GM19452 (cell line): ENCODE data around the gene WDR88.
"Not testable (repeated sequence)": the region's sequence is repeated elsewhere in the genome, so short reads cannot be mapped to it uniquely, and the experiment has no call there.

ENCODE experiments used
- ATAC-seq: cut with Tn5 transposase; IDR thresholded peaks from one replicate; pipeline ENCODE4 v1.9.1; 2021; ENCODE audit not compliant: unreplicated experiment

WDR88 gene

DNA sequence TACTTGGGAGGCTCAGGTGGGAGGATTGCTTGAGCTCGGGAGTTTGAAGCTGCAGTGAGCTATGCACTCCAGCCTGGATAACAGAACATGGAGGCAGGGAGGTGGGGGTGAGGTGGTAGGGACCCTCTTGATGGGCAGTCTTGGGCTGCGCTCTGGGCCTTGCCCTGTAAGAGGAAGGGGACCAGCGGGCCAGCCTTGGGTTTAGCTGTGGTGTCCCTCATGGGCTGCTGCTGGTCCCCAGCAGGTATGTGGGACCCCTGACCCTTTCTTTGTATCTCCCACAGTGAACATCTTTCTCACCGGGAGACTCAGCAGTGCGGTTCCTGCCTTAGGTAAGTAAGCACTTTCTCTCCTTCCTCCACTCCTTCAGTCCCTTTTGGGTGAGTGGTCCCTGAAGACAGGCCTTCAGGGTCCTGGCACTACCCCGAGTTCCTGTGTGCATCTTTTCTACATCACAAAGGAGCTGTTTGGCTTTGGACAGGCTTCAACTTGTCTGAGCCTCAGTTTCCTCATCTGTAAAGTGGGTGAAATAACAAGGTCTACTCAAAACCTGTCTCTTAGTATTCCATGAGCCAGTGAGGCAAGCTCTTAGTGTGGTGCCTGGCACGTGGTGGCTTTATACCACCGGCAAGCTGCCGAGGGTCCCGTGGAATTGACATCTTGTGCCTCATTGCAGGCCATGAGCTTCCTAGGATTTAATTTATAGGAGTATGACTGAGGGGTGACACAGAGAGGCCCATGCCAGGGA is 64.7 kb downstream of the WDR88 start:
- no peak for ATAC-seq

DNA sequence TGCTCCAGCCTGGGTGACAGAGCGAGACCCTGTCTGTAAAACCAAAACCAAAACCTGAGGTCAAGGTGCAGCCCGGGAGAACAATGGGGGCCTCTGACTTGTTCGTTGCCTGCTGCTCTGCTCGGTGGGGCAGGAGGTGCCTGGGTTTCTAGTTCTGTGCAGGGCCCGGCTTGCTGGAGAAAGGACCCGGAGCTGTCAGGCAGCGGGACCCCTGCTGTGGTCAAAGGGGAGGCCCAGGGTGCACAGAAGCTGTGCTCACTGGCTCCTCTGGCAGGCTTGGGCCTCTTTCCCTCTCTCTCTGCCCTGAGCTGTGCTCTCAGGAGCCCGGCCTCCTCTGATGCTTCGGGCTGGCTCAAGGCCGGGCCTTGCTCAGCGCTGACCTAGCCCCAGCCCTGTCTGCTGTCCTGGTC is 65.7 kb downstream of the WDR88 start:
- no peak for ATAC-seq

DNA sequence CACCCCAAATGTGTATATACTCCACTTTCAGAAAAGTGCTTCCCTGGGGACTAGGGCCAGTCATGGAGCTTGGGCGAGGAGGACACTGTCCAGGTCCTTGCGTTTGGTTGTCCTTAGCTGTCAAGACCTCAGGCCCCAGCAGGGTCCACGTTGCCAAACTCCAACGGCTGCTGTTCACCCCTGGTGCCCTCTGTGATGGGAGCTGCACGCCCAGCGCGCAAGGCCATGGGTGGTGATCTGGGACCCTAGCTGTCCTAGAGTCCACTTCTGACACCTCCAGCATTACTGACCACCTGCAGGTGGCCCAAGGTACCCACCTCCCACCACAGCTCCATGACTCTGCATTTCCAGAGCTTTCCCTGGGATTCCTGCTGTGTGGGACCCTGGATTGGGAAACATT is 66.3 kb downstream of the WDR88 start:
- no peak for ATAC-seq

DNA sequence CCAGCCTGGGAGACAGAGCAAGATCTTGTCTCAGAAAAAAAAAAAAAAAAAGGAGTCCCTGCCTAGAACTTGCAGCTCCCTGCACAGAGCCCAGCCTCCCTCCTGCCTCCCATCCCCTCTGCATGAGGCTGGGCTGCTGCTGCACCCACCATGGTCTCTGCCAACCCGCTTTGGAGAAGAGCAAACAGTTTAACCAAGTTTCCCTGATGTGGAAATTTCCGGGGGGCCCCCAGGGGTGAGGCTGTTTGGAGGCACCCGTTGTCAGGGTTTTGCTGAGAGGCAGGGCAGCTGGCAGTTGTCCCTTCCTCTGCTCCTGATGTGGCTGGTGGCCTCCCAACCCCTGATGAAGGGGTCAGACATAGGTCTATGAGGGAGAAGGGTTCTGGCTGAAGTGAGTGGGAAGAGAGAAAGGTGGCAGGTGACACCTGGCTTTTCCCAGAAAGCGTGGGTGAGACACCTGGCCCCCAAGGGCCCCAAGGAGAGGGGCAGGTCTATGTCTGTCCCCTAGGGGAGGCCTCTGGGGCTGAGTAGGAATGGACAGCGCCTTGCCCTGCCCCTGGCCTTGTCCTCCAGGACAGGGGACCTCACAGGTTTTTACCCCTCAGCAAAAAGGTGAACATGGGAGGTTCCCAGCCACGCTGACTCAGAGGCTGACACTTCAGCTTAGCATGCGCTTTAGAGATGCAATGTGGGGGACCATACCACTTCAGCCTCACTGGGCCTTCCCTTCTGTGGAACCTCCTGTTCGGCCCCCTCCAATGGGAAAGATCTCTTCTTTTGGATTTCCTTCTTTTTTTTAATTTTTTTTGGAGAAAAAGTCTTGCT is 67.7 kb downstream of the WDR88 start:
- no peak for ATAC-seq

DNA sequence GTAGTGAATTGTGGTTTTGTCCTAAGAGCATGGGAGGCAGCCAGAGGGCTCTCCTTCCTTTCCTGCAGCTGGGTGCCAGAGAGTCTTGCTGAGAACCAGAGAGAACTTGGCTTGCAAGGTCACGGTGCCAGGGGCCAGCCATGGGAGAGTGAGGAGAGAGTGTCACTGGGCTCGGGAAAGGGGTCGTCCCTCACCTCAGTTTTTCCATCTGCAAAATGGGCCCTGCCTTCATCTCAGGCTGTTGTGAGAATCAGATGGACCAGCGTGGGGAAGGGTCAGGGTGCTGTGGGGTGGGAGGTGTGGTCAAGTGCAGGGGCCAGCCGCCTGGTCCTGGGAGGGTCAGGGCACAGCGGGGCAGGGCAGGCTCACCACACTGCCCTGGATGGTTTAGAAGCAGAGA is 69.6 kb downstream of the WDR88 start:
- no peak for ATAC-seq

DNA sequence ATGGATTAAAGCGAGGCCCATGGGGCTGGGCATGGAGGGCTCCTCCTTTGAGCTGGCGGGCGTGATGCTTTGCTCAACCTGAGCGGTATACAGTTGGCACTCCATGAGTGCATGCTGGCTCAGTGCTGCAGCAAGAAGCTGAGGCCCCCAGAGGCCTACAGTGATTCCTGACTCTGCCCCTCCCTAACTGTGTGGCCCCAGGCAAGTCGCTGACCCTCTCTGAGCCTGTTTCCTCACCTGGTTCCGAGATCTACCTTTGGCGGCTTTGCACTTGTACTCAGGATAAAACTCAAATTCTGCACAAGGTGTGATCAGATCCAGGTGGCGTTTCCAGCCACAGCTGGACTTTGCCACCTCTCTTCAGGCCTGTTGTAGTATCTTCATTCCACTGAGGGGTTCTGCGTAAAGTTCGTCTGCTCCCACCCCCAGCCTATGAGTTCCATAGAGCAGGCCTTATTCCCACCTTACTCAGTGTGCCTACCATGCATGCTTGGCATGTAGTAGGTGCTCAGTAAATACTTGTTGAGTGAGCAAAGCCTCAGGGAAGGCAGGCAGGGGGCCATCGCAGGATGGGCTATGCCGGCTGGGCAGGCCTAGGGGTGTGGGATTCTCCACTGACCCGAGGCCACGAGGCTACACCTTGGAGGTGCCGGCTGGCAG is 70.1 kb downstream of the WDR88 start:
- no peak for ATAC-seq

DNA sequence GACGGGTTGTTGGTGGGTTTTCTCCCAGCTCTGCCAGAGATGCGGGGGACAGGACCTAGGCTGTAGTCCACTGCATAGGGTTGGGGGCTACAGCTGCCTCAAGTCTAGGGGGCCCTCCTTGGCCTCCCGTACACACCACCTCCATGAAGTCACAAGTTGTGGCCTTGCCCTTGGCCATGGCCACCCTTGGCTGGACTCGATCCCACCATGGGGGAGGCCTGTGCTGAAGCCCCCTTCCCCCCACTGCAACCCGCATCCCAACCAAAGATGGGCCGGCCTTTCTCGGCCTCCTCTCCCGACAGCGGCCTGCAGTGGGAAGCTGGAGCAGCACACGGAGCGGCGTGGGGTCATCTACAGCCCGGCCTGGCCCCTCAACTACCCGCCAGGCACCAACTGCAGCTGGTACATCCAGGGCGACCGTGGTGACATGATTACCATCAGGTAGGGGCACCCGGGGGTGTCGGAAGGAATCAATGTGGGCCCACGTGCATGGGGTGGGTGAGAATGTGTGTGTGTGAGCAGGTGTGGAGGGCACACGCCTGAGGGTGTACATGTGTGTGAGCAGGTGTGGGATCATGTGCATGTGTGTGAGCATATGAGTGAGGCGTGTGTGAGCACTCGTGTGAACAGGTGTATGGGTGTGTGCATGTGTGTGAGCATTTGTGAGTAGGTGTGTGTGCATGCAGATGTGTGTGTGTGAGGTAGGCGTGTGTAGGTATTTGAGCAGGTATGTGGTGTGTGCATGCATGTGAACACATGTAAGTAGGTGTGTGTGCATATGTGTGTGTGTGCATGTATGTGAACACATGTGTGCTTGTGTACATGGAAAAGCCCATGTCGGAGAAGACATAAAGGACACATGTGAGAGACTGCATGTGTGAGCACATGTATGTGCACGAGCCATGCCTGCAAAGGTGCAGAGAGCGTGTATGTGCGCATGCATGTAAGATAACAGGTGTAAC is 70.9 kb downstream of the WDR88 start:
- no peak for ATAC-seq

DNA sequence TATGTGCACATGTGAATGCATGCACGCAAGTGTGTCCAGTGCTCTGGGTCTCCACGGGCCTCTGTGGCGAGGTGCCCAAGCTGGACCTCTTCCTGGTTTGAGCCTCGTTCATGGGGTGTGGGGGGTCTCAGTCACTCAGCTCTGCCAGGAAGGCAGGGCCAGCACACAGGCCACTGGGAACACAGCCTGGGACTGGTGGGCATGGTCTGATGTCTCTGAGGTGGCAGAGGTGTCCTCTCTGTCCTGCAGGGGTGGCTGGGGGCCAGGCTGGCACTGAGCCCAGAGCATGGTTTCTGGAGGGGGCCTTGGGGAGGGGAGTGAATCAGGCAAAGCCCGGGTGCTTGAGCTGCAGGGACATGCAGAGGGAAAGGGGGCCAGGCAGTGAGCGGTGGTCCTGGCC is 71.6 kb downstream of the WDR88 start:
- no peak for ATAC-seq

DNA sequence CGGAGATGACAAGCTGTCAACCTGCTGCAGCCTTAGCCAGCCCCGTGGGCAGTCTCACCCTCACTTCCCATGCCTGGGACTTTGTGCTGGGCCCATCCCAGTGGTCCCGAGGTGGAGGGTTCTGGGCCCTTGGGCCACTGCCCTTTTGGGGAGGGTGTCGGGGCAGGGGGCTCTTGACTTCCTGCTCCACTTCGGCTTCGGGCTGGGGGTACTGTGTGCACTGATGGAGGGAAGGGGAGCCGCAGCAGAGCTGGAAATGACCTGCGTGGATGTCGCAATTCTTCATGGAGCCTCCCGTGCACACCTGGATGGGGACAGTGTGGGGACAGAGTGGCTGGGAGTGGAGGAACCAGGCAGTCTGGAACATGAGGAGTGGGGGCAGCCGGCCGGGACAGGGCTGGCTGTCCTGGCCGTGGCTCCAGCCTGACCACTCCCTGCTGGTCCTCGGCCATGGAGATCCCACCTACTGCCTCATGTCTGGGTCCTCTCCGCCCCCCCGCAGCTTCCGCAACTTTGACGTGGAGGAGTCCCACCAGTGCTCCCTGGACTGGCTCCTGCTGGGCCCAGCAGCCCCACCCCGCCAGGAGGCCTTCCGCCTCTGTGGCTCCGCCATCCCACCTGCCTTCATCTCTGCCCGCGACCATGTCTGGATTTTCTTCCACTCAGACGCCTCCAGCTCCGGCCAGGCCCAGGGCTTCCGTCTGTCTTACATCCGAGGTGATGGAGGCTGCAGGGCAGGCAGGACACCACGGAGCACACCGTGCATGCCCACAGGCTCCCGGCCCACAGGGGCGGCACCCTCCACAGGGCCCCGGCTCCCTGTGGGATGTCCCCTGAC is 72.4 kb downstream of the WDR88 start:
- no peak for ATAC-seq

DNA sequence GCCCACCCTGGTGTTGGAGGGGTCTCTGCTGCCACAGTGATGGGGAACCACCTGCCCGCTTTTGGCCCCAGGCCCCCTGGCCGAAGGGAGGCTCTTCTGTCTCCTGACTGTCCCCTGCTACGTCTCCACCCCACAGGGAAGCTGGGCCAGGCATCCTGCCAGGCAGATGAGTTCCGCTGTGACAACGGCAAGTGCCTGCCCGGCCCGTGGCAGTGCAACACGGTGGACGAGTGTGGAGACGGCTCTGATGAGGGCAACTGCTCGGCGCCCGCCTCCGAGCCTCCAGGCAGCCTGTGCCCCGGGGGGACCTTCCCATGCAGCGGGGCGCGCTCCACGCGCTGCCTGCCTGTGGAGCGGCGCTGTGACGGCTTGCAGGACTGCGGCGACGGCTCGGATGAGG is 73.2 kb downstream of the WDR88 start:
- ATAC-seq = no peak

DNA sequence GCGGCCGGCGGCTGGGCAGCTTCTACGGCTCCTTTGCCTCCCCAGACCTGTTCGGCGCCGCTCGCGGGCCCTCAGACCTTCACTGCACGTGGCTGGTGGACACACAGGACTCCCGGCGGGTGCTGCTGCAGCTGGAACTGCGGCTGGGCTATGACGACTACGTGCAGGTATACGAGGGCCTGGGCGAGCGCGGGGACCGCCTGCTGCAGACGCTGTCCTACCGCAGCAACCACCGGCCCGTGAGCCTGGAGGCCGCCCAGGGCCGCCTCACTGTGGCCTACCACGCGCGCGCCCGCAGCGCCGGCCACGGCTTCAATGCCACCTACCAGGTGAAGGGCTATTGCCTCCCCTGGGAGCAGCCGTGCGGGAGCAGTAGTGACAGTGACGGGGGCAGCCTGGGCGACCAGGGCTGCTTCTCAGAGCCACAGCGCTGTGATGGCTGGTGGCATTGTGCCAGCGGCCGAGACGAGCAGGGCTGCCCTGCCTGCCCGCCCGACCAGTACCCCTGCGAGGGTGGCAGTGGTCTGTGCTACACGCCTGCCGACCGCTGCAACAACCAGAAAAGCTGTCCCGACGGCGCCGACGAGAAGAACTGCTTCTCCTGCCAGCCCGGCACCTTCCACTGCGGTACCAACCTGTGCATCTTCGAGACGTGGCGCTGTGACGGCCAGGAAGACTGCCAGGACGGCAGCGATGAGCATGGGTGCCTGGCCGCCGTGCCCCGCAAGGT is 73.8 kb downstream of the WDR88 start:
- no peak for ATAC-seq

DNA sequence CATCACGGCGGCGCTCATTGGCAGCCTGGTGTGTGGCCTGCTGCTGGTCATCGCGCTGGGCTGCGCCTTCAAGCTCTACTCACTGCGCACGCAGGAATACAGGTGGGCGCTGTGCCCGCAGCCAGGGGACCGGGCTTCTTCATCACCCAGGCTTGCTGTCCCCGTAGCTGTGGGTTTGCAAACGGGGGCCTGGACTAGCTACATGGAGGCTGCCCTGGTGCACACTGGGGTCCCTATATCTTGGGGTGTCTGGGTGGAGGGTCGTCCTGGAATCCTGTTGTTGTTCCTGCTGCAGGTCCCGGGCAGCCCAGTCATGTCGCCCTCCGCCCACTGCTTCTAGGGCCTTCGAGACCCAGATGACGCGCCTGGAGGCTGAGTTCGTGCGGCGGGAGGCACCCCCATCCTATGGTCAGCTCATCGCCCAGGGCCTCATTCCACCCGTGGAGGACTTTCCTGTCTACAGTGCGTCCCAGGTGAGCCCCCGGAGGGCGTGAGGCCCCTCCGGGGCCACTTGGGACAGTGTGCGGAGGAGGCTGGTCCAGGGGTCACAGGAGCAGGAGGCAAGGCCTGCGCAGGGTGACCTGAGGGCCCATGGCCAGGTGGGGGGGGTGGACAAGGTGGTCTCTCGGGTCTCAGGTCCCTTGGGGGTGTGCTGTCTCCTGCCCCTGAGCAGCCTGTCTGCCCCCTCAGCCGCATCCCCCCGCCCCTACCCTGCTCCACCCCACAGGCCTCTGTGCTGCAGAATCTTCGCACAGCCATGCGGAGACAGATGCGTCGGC is 74.5 kb downstream of the WDR88 start:
- ATAC-seq = no peak

DNA sequence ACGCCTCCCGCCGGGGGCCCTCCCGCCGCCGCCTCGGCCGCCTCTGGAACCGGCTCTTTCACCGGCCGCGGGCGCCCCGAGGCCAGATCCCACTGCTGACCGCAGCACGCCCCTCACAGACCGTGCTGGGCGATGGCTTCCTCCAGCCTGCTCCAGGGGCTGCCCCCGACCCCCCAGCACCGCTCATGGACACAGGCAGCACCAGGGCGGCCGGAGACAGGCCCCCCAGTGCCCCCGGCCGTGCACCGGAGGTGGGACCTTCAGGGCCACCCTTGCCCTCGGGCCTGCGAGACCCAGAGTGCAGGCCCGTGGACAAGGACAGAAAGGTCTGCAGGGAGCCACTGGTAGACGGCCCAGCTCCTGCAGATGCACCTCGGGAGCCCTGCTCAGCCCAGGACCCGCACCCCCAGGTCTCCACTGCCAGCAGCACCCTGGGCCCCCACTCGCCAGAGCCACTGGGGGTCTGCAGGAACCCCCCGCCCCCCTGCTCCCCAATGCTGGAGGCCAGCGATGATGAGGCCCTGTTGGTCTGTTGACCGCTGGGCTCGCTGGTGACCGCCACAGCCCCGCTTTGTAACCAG is 75.2 kb downstream of the WDR88 start:
- ATAC-seq = no peak

DNA sequence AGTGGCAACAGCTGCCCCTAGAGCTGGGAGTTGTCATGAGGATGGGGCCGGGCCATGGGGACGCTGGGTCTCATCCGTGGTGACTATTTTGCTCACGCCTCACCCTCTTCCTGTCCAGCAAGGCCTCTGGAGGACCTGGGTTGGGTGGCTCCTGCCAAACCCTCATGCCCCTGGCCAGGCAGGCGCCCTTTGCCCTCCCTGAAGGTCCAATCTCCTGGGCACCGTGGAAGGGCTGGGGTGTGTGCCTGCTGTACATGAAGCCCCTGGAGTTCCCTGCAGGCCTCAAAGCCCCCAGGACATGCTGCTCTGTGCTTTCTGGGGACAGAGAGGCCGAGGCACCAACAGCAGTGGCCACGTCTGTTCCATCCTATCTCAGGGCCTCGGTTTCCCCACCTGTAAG is 76.0 kb downstream of the WDR88 start:
- ATAC-seq = no peak

DNA sequence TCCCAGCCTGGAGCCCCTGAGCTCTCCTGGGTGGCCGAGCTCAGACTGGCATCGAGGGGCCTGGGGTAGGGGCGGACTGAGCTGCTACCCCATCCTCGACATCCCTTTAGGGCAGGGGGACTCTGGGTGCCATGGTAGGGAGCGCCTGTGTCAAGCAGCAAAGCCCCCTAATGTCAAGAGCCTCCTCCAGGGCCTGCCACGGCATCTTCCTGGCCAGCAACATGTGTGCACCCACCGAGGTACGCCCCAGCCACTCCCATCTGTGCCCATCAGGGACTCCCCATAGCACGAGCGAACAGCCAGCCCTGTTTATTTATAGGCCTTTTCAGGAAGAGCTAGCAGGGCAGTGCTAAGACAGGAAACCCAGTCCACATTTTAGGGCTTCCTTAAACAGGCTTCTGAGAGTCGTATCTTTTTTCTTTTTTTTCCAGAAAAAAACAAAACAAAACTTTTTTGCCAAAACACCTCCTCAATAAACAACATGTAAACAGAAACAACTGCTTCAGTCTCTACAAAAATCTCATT is 76.5 kb downstream of the WDR88 start:
- no peak for ATAC-seq

DNA sequence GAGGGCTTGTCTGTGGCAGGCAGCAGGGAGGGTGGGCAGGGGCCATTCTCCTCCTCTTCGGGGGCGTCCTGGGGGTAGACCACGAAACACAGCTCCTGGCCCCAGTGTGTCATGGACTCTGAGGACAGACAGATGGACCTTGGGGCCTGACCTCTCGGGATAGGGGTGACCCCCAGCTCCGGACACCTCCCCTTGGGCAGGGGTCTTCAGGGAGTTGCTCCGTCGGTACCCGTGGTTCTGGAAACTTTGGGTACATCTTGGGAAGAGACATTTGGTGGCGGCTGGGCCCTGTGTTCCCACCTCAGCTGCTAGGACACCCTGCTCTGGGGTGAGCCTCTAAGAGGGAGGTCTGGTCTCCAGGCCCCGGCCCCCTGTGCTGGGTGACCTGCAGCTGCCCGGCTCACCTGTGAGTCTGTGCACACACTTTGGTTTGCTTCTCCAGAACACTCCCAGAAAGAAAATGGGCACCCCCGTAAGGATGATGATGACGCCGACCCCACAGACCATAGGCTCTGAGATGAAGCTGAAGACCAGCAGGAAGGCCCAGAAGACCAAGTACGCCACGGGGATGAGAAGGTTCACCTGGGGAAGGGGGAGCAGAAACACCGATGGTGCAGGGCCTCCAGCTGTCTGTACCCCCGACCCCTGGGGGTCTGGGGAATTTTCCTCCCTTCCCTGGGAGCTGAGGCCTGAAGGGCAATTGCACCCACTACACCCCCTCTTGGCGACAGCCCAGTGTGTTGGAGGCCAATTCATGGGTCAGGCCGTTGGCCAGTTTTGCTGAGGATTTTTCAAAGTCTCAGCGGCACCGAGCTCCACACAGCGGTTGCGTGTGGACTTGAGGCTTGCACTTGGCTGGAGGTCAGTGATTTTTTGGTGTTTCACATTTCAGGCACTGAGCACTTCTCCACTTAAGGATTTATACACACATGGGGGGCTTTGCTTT is 77.3 kb downstream of the WDR88 start:
- ATAC-seq = no peak

DNA sequence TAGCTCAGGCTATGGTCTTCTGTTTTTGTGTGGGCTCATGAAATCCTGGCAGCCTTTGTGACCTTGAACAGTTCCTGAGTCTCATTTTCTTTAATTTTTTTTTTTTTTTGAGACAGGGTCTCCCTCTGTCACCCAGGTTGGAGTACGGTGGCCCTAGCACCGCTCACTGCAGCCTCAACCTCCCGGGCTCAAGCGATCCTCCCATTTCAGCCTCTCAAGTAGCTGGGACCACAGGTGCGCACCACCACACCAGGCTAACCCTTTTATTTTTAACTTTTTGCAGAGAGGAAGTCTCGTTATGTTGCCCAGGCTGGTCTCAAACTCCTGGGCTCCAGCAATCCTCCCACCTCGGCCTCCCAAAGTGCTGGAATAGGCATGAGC is 77.9 kb downstream of the WDR88 start:
- not testable (repeated sequence) for ATAC-seq
